OCI-LY1 (cell line): ENCODE measurements around the gene SFI1.

Source experiments
- EZH2 ChIP-seq: fragments of 200-600 bp; sonication (generic), shearing (Covaris generic); IDR thresholded peaks from 2 replicates; pipeline ENCODE4 v1.8.0; 2017; ENCODE audit warnings: borderline replicate concordance, mixed run types, mild to moderate bottlenecking, antibody characterized with exemption, low read length, moderate library complexity, mixed read lengths
- TF ChIP-seq, protein P1 (sequence below): fragments of 200-600 bp; sonication (generic), shearing (Covaris generic); IDR thresholded peaks from 2 replicates; pipeline ENCODE4 v1.5.1; 2017; ENCODE audit warnings: mild to moderate bottlenecking, antibody characterized with exemption, low read length, moderate library complexity, mixed read lengths

DNA sequence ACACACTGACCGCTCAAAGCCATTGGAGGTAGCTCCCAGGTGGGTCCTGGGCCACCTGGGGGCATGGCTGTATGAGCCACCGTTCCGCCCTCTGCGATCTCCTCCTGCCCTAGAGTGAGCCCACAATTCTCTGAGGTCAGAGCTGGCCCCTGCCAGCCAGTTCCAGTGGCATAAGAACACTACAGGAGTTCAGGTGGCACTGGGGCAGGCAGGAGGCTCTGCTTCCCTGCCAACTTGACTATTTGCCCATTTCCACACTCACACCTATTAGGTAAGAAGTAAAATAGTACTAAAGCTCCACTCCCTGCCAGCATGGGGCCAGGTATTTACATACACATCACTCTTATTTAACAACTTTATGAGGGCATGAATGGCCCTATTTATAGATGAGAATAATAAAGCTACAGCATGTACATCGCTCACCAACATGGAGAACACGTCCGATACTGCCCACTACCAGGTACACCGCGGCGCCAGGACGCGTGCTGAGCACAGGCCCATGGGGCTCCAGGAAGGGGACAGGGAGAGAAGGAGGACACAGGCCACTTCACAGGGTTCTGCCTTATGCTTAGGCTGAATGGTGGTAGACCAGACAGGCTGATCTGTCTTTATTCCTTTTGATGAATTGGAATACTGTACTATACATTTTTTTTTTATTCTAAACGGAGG is 139.4 kb downstream of the SFI1 start:
- TF ChIP-seq, protein P1, sequence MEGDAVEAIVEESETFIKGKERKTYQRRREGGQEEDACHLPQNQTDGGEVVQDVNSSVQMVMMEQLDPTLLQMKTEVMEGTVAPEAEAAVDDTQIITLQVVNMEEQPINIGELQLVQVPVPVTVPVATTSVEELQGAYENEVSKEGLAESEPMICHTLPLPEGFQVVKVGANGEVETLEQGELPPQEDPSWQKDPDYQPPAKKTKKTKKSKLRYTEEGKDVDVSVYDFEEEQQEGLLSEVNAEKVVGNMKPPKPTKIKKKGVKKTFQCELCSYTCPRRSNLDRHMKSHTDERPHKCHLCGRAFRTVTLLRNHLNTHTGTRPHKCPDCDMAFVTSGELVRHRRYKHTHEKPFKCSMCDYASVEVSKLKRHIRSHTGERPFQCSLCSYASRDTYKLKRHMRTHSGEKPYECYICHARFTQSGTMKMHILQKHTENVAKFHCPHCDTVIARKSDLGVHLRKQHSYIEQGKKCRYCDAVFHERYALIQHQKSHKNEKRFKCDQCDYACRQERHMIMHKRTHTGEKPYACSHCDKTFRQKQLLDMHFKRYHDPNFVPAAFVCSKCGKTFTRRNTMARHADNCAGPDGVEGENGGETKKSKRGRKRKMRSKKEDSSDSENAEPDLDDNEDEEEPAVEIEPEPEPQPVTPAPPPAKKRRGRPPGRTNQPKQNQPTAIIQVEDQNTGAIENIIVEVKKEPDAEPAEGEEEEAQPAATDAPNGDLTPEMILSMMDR: no peak
- no peak for TF ChIP-seq EZH2
